GM18870 (cell line): ENCODE measurements around the gene VIPR2.

Source experiments
- ATAC-seq: cut with Tn5 transposase; IDR thresholded peaks from one replicate; pipeline ENCODE4 v1.9.1; 2021; ENCODE audit warnings: moderate library complexity; ENCODE audit not compliant: unreplicated experiment

VIPR2 gene

DNA sequence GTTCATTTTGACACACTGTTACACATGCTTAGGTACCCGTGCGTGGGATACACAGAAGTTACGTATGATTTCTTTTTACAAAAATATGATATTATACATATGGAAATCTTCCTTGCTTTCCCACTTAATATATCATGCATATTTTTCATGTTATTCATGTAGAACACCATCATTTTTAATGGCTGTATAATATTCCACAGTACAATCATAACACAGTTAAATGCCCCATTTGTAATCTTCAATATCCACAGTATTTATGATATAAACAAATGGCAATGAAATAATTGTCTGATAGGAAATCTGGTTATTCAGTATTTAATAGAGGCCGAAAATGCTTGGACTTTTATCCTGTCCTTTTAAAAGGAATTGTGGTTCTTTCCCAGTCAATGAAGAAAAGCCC, 23.2 kb downstream of the VIPR2 start:
- ATAC-seq, result no peak

DNA sequence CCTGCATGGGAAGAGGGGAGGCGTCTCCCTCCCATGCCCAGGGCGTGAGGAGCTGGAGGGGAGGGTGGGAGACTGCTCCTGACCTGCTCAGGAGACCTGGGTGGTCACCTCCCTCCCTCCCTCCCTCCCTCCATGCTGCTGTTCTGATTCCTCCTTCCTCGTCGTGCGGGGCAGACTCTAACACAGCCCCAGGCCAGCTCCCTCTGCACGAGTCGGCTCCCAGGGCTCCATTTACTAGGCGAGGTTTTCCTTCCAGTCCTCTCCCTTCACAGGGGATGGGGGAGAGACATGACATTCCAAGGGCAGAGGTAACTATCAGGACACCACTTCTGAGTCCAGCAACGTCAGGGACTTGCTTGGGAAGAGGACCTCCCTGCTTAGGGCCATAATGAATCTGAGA, 23.6 kb downstream of the VIPR2 start:
- ATAC-seq, result no peak

DNA sequence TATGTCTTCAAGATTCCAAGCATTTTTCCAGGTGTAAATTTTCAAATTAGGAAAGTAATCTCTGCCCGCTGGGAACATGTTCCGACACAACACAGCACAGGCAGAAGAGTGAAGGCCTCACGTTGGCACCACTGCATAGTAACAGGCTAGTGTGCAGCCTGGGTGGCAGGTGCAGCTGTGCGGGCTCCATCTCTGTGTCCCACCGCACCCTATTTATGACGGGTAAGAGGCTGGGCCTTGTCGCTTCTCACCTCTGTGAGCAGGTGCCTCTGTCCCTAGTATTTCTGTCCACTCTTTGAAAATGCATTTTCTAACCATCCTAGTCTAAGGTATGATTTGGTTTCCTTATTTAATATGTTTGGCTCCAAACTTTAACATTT, 24.1 kb downstream of the VIPR2 start:
- ATAC-seq, result no peak

DNA sequence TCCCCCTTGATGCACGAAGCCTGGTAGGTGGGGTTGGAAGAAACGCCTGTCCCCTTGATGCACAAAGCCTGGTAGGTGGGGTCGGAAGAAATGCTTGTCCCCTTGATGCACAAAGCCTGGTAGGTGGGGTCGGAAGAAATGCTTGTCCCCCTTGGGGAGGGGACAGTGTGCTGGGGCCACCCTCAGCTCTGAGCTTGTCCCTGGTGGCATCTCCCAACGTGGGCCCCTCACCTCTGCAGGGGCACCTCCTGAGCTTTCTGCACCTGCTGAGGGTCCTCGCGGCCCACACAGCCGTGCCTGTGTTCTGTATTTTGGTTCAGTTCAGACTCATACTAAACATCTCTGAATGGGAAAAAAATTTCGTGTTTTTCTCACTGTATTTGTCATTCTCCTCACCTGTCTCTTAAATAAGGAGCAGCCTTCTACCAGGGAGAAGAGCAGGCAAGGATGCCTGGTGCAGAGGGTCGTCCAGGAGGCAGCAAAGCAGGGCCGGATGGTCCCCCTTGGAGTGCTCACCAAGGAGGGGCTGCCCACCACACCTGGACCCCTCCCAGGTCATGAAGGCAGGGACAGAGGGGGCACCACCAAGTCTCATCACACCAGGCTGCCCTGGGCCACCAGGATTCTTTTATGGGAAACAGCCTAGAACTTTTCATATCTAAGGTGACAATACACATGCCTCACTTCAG, 24.7 kb downstream of the VIPR2 start:
- no peak for ATAC-seq

DNA sequence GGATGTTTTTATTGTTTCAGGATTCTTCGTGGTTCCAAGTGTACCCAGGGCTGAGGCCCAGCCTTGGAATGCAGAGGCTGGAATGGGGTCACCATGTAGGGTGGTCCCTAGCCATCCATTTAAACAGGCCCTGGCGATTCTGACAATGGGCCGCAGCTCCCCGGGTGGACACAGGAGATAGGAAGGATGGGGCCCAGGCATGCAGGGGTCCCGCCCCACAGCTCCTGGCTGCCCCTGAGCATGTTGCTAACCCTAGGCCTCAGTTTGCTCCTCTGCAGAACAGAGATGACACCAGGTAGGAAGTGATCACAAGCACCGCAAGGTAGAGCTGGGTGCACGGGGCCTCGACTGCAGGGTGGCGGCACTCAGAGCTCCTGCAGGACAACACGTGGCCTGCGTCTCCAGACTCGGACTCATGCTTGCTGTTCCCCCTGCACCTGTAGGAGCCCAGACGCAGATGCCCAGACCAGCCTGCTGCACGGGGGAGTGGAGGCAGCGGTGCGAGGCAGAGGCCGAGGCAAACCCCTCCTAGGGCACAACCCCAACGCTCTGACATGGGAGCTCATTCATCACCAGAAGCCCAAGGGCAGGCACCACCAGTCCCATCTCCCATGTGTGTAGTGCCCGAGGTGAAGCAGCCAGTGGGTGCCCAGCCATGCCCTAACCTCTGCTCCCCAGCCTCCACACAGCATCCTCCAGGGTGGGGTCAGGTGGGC, 25.5 kb downstream of the VIPR2 start:
- ATAC-seq, result no peak

DNA sequence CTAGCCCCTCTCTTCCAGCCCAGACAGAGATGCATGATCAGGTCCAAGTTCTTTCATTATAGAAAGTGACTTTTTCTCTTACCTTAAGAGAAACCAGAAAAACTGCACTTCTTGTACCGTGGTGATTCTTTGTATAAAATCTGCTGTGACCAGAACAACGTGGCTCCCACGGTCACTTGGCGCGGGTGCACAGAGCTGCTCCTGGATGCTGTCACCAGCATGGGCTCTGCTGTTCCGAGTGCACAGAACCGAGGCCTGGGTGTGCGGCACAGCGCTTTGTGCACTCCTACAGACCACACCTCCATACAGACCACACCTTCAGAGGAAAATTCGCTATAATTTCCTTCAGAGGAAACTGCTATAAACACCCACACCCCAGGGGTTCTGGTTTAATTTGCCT, 26.0 kb downstream of the VIPR2 start:
- ATAC-seq, result no peak

DNA sequence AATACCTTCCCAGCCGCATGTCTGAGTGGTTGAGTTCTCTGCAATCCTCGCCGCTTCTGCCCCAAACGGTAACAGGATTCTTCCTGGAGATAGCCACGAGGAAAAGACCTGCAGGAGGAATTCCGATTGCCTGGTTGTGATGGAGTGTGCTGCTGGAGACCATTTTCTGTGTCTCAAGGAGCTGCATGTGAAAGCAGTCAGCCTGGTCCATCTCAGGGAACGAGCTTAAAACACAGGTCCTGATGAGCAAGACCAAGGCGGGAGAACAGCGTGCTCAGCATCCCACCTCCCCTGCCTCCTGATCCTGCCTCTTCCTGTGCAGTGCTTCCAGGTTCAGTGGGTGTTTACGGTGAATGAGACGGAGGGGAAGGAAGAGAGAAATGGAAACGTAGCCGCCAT, 26.5 kb downstream of the VIPR2 start:
- ATAC-seq, result no peak

DNA sequence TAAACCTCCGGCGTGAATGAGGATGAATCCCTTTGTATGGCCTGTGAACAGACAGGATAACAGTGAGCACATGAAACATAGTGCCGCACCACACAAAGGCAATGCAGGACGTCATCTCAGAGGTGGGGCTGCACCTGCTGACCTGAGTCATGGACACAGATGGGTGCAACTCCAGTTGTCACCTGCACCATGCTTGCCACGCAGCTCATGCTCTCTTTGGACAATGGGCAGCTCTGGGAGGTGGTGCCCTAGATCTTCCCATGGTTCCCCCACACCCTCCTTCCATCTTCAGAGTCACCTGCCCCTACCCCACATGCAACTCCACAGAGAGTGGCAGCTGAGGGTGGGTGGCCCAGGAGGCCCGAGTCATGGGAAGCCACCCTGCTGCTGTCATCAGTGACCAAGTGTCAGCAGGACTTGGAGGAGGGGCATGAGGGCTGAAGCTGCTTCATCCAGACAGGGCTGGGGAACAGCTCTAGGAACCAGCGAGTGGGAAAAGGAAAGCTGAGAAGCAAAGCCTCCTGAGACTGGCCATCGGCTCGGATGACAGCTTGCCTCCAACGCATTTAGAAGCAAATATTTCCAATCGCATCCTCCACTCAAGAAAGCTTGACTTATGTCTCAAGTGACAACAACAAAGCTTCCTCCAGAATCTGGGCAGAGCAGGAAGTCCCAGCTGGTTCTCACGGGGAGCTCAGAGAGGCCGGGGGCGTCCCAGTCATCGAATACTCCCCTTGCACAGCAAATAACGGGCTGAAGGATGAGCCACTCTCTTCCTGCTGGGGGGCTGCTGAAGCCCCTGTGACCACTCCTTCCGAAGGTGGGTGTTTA, 27.1 kb downstream of the VIPR2 start:
- no peak for ATAC-seq

DNA sequence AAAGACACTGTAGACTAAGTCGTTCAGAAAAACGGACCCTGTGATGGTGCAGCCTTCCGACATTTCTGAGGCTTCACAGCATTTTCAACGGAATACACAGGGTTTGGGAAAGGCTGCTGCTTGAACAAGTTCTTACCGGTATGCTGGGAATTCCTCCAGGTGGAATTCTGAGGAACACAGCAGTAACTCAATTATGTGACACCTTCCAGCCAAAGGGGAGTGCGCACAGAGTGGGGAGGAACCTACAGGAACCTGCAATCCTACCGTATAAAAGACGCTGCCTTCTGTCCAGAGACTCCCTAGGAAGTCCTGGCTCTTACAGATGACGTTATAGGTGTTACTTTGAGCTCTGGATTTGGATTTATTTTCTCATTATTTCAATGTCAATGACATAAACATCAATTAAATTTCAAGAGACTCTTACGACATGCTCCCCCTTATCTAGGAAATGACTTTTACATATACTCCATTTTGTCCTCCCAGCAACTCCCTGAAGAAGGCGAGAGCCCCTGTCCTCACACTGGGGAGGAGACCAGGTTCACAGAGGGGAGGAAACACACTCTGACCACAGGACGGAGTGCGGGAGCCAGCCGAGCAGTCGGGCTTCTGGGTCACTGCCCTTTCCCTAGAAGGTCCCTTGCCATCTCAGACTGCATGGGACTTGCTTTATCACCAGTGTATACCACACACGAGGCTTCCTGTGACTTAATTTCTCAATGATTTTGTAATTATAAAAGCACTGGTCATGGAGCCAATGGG, 27.9 kb downstream of the VIPR2 start:
- no peak for ATAC-seq

DNA sequence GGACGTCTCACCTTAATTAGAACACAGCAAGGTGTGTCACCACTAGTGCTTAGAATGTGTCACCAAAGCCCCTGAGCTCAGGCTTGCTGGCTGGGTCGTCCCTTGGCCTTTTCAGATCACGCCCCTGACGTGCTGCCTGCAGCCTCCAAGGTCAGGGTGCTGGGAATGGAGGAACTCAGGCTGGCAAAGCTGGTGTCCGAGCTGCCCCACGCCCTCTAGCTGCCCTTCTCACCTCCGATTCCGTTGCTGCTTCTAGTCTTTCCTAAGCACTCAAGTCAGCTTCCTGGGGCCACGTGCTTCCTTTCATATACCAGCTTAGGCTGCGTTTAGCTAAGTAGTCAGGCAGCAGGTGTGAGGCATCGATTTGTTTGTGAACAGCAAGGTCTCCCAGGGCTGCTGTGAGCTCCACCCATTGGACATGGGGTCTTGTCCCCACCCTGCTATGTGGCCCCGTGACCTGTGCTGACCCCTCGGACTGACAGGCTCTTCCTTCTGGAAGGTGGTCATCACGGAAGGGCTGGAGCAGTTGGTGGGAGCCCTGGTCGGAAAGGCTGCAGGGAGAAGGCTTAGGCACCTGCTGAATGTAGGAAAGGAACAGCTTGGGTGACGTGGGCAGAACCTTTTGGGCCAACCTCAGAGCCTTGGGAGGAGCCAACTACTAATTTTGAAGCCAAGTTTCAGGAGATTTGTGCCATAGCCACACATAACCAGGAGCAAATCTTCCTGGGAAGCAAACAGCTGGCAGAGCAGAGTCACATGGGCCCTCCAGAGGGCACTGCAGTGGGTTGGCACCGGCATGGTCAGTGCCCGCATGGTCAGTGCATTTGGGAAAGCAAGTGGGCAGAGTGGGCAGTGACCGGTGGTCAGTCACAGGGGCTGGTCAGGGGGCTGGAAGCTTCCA, 28.8 kb downstream of the VIPR2 start:
- no peak for ATAC-seq

DNA sequence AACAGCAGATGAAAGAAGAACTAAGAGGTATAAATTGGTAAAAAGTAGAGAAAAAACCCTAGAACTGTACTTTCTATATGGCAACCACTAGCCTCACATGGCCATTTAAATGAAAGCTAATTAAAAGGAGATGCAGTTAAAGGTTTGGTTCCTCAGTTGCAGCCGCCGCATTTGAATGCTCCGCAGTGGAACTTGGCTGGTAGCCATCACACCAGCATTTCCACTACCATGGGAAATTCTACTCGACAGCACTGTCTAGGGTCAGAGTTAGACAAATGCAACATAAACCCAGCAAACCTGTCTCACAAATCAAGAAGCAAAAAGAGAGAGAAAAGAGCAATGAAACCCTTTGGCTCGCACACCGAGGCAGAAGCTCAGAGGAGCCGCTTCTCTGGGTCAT, 29.7 kb downstream of the VIPR2 start:
- no peak for ATAC-seq

DNA sequence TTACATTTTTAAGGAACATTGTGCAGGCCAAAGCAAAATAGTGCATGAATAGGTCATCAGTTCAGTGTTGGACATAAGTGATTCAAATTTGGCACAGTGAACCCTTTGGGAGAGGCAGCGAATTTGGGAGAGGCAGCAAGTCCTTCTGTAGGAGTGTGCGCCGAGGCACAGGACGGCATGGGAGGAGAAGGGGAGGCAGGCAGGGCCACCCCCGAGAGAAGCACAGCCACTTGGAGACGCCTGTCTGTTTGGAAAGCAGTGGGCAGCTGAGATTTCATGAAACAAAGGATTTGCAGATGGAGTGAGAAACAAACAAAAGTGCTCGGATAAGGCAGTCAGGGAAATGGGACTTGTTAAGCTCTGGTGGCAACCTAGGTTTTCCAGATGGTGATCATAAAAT, 30.6 kb downstream of the VIPR2 start:
- ATAC-seq, result no peak

DNA sequence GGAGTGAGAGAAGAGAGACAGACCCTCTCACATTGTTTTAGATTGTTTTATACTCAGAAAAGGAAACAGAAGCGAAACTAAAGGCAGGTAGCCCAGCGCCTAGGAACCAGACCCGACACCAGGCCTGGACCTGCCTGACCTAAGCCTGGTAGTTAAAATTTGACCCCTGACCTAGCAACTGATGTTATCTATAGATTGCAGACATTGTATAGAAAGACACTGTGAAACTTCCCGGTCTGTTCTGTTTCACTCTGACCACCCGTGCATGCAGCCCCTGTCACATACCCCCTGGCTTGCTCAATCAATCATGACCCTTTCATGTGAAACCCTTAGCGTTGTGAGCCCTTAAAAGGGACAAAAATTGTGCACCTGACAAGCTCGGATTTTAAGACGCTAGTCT, 31.6 kb downstream of the VIPR2 start:
- ATAC-seq, result no peak

DNA sequence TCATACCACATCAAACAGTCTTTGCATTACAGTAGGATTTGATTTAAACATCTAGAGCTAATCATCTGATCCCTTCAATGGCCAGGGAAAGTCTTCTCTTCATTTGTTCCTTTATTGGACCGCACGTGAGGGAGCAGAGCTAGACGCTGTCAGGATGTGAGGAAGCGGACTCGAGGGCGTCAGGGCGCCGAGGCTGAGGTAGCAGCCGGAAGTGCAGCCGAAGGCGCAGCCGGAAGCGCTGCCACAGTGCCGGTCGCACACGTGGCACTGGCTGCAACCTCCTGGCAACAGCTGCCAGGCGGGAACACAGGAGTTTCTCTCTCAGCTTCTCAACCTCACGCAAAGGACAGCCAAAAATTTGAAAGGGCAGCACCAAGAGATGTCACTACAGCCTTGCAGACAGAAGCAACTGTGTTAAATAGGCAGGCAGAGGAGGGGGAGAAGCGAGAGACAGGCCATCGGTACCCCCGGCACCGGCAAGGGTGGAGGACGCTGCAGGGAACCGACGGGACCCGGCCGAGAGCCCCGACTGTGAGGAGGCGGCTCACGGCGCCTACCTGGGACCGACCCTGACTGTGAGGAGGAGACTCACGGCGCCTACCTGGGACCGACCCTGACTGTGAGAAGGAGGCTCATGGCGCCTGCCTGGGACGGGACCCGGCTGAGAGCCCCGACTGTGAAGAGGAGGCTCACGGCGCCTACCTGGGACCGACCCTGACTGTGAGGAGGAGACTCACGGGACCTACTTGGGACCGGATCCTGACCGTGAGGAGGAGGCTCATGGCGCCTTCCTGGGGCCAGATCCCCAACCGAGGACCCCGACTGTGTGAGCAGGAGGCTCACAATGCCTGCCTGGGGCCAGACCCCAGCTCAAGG, 32.3 kb downstream of the VIPR2 start:
- ATAC-seq, result no peak

DNA sequence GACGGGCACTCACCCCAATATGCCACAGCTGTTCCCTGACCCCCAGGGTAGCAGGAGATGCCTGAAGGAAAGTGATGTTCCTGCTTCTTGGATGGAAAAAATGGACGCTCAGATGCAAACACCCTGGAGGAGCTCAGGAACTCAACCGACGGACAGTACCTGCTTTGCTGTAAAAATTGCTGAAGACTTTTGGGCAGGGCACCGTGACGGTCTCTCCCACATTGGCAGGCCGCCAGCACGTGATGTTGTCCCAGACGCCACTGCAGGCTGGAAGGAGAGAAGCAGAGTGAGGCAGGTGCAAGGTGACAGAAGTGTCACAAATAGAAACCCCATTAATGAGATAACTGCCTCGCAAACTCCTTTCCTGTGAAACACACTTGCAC, 35.0 kb downstream of the VIPR2 start:
- no peak for ATAC-seq

DNA sequence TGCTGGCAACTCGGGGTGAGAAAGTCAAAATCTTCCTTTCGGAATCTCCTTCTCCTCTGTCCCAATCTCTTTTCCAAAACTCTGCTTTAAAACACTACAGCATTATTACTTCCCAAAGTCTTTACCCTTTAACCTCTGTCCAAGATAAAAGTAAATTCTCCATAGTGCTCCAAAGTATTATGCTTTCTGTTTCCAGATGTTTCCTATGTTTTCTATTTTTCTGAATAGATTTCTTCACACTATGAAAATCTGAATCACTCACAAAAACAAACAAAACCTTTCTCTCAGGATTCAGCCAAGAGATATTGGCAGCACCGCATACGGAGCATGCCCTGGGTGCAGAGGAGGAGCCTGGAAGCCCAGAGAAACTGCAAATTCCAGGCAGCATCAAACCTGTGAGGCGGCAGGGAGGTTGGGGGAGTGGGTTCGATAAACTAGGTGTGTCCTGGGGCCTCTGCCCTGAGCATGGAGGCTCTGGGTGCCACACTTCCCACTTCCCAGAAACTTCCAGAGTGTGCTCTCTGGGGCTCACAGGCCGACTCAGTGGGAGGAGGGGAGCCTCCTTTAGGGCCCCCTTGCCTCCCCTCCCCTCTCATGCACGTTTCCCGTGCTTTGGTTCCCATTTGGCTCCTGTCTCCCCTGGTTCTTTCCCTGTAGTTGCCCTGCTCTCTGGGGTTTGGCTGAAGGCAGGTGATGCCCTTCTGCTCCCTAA, 35.6 kb downstream of the VIPR2 start:
- ATAC-seq, result no peak

DNA sequence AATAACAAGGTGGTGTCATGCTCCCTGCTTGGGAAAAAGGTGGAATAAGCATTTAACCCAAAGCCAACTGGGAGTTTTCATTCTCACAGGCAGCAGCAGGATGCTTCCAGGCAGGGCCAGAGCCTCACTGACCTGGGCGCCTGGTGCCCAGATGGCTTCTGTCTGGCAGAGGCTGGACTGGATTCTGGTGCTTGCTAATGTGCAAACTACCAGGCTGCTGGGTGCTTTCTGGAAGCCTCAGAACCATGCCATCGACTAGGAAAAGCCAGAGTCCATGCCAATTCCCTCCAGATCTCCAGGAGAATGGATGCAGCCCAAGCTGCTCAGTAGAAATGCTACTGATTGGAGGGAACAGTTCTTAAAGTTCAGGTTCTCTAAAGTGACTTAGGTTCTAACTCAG, 36.2 kb downstream of the VIPR2 start:
- no peak for ATAC-seq

DNA sequence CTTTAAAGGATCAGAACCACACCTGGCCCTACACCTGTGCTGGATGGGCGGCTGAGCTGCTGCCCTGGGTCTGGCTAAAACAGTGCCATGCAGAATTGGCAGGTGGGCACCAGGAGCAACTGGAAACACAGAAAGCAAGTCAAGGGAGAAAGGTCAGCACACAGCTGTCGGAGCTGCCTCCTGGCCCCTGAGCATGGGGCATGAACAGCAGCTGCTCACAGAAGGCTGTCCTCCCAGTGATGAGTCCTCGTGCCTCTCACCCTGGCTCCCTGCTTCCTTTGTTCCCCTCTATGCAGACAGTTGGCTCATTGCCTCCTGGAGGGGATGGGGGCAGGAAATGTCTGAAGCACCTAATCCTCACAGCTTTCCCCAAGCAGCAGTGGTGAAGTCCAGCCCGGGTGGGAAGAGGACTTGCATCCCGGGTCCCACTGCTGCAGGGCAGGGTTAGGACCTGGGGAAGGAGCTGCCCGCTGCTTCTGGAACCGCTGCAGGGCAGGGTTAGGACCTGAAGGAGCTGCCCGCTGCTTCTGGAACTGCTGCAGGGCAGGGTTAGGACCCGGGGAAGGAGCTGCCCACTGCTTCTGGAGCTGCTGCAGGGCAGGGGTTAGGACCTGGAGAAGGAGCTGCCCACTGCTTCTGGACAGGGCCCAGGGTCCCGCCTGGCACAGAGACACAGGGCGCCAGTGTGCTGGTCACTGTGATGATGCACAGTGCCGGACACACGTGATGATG, 37.3 kb downstream of the VIPR2 start:
- no peak for ATAC-seq
